GM23338 (cell line): ENCODE results near the gene MTA3. TPM values are rescaled to one million over a fixed set of nuclear protein-coding genes. Genes with fewer than 3 reads are reported as not detected.

ENCODE experiments used
- ATAC-seq: fragments of 200-7000 bp; cut with Tn5 transposase; 3 replicates; pipeline ENCODE4 v1.9.1; 2020
- DNase-seq: peaks from one replicate; pipeline ENCODE4 v3.0.0-alpha.2; 2015; ENCODE audit warnings: low spot score
- H2AFZ ChIP-seq: fragments of 200-600 bp; sonication (generic); 2 replicates; pipeline ENCODE4 v1.8.0; 2016; ENCODE audit warnings: antibody characterized with exemption, mild to moderate bottlenecking, moderate library complexity
- H3F3A ChIP-seq: fragments of 200-600 bp; sonication (generic); replicated peaks from 2 replicates; pipeline ENCODE4 v1.8.0; 2017; ENCODE audit warnings: antibody characterized with exemption, mixed run types, low read depth
- H3K27ac ChIP-seq: fragments of 200-600 bp; sonication (generic); 2 replicates; pipeline ENCODE4 v1.6.1; 2016; ENCODE audit warnings: low read depth
- H3K27me3 ChIP-seq: fragments of 200-600 bp; sonication (generic); 2 replicates; pipeline ENCODE4 v1.8.0; 2016; ENCODE audit warnings: mild to moderate bottlenecking, mixed run types, moderate library complexity; ENCODE audit not compliant: insufficient read depth
- H3K36me3 ChIP-seq: fragments of 200-600 bp; sonication (generic); 2 replicates; pipeline ENCODE4 v1.8.0; 2016; ENCODE audit warnings: mild to moderate bottlenecking; ENCODE audit not compliant: insufficient read depth
- H3K4me1 ChIP-seq: fragments of 200-600 bp; sonication (generic); 2 replicates; pipeline ENCODE4 v1.8.0; 2016; ENCODE audit warnings: mild to moderate bottlenecking, moderate library complexity; ENCODE audit not compliant: insufficient read depth
- H3K4me2 ChIP-seq: fragments of 200-600 bp; sonication (generic); 2 replicates; pipeline ENCODE4 v1.7.1; 2017; ENCODE audit warnings: mixed run types
- H3K4me3 ChIP-seq: fragments of 200-600 bp; sonication (generic); 2 replicates; pipeline ENCODE4 v1.6.1; 2016; ENCODE audit warnings: mixed run types
- H3K79me2 ChIP-seq: fragments of 200-600 bp; sonication (generic); replicated peaks from 2 replicates; pipeline ENCODE4 v1.8.0; 2017; ENCODE audit warnings: mild to moderate bottlenecking; ENCODE audit not compliant: insufficient read depth
- H3K9me2 ChIP-seq: fragments of 200-600 bp; sonication (generic); 2 replicates; pipeline ENCODE4 v1.8.0; 2017; ENCODE audit not compliant: insufficient read depth
- H4K20me1 ChIP-seq: fragments of 200-600 bp; sonication (generic); replicated peaks from 2 replicates; pipeline ENCODE4 v1.8.0; 2017; ENCODE audit warnings: mild to moderate bottlenecking; ENCODE audit not compliant: insufficient read depth
- H3K27ac Mint-ChIP-seq: 2 replicates; pipeline ENCODE4 v1.8.0; 2020; ENCODE audit warnings: inconsistent platforms, mild to moderate bottlenecking, moderate library complexity, mixed read lengths
- H3K27me3 Mint-ChIP-seq: 3 replicates; pipeline ENCODE4 v1.8.0; 2022; ENCODE audit warnings: low read depth, mild to moderate bottlenecking, moderate library complexity, mixed read lengths, inconsistent platforms; ENCODE audit not compliant: insufficient read depth, poor library complexity
- H3K36me3 Mint-ChIP-seq: 3 replicates; pipeline ENCODE4 v1.8.0; 2021; ENCODE audit warnings: low read depth, mild to moderate bottlenecking, inconsistent platforms, moderate library complexity, mixed read lengths
- H3K4me1 Mint-ChIP-seq: 3 replicates; pipeline ENCODE4 v1.8.0; 2020; ENCODE audit warnings: mild to moderate bottlenecking, inconsistent platforms, mixed read lengths
- H3K4me3 Mint-ChIP-seq: 3 replicates; pipeline ENCODE4 v1.8.0; 2021; ENCODE audit warnings: moderate library complexity, mild to moderate bottlenecking, inconsistent platforms, mixed read lengths
- H3K9me3 Mint-ChIP-seq: 3 replicates; pipeline ENCODE4 v1.8.0; 2020; ENCODE audit warnings: moderate library complexity, mild to moderate bottlenecking, inconsistent platforms, mixed read lengths
- CREB1 ChIP-seq: fragments of 250-450 bp; sonication (Bioruptor Pico); IDR thresholded peaks from 2 replicates; pipeline ENCODE4 v1.5.0; 2020; ENCODE audit warnings: low read depth, mild to moderate bottlenecking, moderate library complexity
- CTCF ChIP-seq, 2 experiments: fragments of 200-600 bp in 1 of 2; sonication (generic) in 1 of 2; conservative IDR thresholded peaks; 2 replicates each; pipeline versions ENCODE4 v1.5.1 to v1.6.1; 2016 to 2017; ENCODE audit warnings: antibody characterized with exemption in 2 of 2, low read depth in 2 of 2, mild to moderate bottlenecking in 2 of 2, moderate library complexity in 1 of 2
- ETS1 ChIP-seq: IDR thresholded peaks from 2 replicates; pipeline ENCODE4 v1.6.1; 2016; ENCODE audit warnings: antibody characterized with exemption
- EZH2 ChIP-seq: fragments of 200-600 bp; sonication (generic); IDR thresholded peaks from one replicate; pipeline ENCODE4 v1.8.0; 2017; ENCODE audit warnings: antibody characterized with exemption, mild to moderate bottlenecking, low read depth; ENCODE audit not compliant: unreplicated experiment
- EZH2phosphoT487 ChIP-seq: fragments of 200-600 bp; sonication (generic); IDR thresholded peaks from one replicate; pipeline ENCODE4 v1.8.1; 2018; ENCODE audit warnings: antibody characterized with exemption; ENCODE audit not compliant: unreplicated experiment
- JUNB ChIP-seq: IDR thresholded peaks from one replicate; pipeline ENCODE4 v1.6.1; 2016; ENCODE audit warnings: antibody characterized with exemption; ENCODE audit not compliant: unreplicated experiment
- NANOG ChIP-seq: IDR thresholded peaks from 2 replicates; pipeline ENCODE4 v1.6.1; 2016; ENCODE audit warnings: antibody characterized with exemption, borderline replicate concordance
- POLR2AphosphoS5 ChIP-seq: IDR thresholded peaks from 2 replicates; pipeline ENCODE4 v1.6.1; 2016; ENCODE audit warnings: antibody characterized with exemption, low read depth
- STAT1 ChIP-seq: IDR thresholded peaks from one replicate; pipeline ENCODE4 v1.6.1; 2016; ENCODE audit warnings: antibody characterized with exemption; ENCODE audit not compliant: unreplicated experiment
- ZNF114 ChIP-seq: fragments of 250-450 bp; sonication (Bioruptor Pico); IDR thresholded peaks from 2 replicates; pipeline ENCODE4 v1.5.0; 2020; ENCODE audit warnings: mild to moderate bottlenecking, moderate library complexity
- ZNF331 ChIP-seq: fragments of 250-450 bp; sonication (Bioruptor Pico); IDR thresholded peaks from 2 replicates; pipeline ENCODE4 v1.5.0; 2020; ENCODE audit warnings: low read depth, mild to moderate bottlenecking, moderate library complexity
- ZNF462 ChIP-seq: fragments of 250-450 bp; sonication (Bioruptor Pico); IDR thresholded peaks from 2 replicates; pipeline ENCODE4 v1.5.0; 2020; ENCODE audit warnings: mild to moderate bottlenecking, moderate library complexity
- polyA plus RNA-seq: library from polyadenylated mRNA; unstranded; fragments of >200 nt; fragmentation: Nextera tagmentation; extraction: Ambion mirVana; gene quantifications from 2 replicates; pipeline ENCODE4 v1.2.1, GENCODE V29; 2016
- total RNA-seq: library from RNA; depleted of rRNA; stranded (reverse); fragments of >200 nt; shearing (Covaris generic); gene quantifications from 2 replicates; pipeline ENCODE4 v1.2.3, GENCODE V29; 2014

The MTA3 gene
- total and polyA plus RNA-seq, 2 experiments from 2014 or later: 162 to 208 TPM

GRCh38 chr2:42721898-42722297 lies 153.5 kb downstream of the MTA3 start (continued):
- TF ChIP-seq CTCF (conservative IDR thresholded peaks at IDR 0.05; ENCODE audit: low read depth in 2 of 2): no peak

- no peaks in the 10 kb centered on the region for H3K27me3 ChIP-seq
- no peak overlapping the region for H3K4me3 ChIP-seq
- H2AFZ ChIP-seq: no peak overlapping the region
- H3K4me2 ChIP-seq: peak overlapping the region; percentile 4; the same call in 1 of the 2 replicates
- Mint-ChIP-seq H3K4me3 (no peak overlapping the region), H3K27me3 (no peaks in the 10 kb centered on the region), H3K9me3 (no peaks in the 10 kb centered on the region), H3K4me1 (peaks cover 14% of the 10 kb centered on the region), H3K36me3 (0 out of 3 replicates have a peak, but pooled peaks cover 4% of the 10 kb centered on the region), H3K27ac (peak overlapping the region; percentile 63)
- ATAC-seq (peak; percentile 63), DNase-seq (peak; percentile 58)
- no peaks in the 10 kb centered on the region for H3K9me2 ChIP-seq
- H3K27ac ChIP-seq: peak overlapping the region; percentile 21; the same call in 1 of the 2 replicates
- peaks cover 19% of the 10 kb centered on the region; the same call in 1 of the 2 replicates for H3K4me1 ChIP-seq
- no peaks in the 10 kb centered on the region for H3K79me2 ChIP-seq
- no peaks in the 10 kb centered on the region for H3F3A ChIP-seq
- no peaks in the 10 kb centered on the region; the same call in 1 of the 2 replicates for H3K36me3 ChIP-seq
- H4K20me1 ChIP-seq: no peaks in the 10 kb centered on the region
- no peak for TF ChIP-seq EZH2
- no peak for TF ChIP-seq POLR2AphosphoS5
- no peak for TF ChIP-seq ZNF462 (CRISPR knock-in tag)
- no peak for TF ChIP-seq STAT1
- TF ChIP-seq CREB1: no peak
- no peak for TF ChIP-seq CTCF (conservative IDR thresholded peaks at IDR 0.05; ENCODE audit: low read depth in 2 of 2)
- no peak for TF ChIP-seq NANOG
- TF ChIP-seq ZNF114 (CRISPR knock-in tag): no peak
- no peak for TF ChIP-seq ETS1
- TF ChIP-seq ZNF331 (CRISPR knock-in tag): no peak
- no peak for TF ChIP-seq EZH2phosphoT487
- TF ChIP-seq JUNB: no peak
Measured at GRCh38 chr2:42722320-42723190, 154.1 kb downstream of the MTA3 start.
